CD4-positive, alpha-beta T cell treated with Interleukin-6 for 4 hours (primary cell): ENCODE results near the gene HECTD1.
"Not testable (repeated sequence)": the region's sequence is repeated elsewhere in the genome, so short reads cannot be mapped to it uniquely, and the experiment has no call there.

Source experiments
- DNase-seq: peaks from one replicate; pipeline ENCODE4 v3.0.0-alpha.2; 2020; ENCODE audit warnings: mixed read lengths

HECTD1 gene

GRCh38 chr14:31090883-31091764 lies 116.5 kb downstream of the HECTD1 start:
- DNase-seq: no peak

- DNase-seq: not testable (repeated sequence)
Measured at GRCh38 chr14:31086466-31086865, 121.1 kb downstream of the HECTD1 start.

GRCh38 chr14:31085027-31085426 lies 122.6 kb downstream of the HECTD1 start:
- DNase-seq: no peak

GRCh38 chr14:31084385-31084784 lies 123.2 kb downstream of the HECTD1 start:
- no peak for DNase-seq

DNA sequence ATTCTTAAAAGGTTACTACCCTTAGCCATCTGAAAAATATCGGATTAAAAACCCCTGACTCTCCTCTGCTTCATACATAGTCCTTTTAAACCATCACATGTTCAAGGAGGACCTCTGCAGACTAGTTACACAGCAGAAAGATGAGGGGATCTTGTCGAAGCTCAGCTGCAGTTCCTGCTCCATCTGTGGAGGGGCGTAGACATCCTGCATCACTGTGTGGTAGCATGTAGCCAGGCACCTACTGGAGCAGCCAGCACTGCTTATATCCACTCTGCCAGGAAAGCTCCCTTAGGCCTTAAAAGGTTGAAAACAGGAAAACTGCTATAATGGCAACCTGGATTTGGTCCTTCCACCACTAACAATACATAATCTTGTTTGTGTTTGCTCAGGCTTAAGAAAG lies 123.8 kb downstream of the HECTD1 start:
- DNase-seq: no peak

- no peak for DNase-seq
Measured at GRCh38 chr14:31080484-31080883, 127.1 kb downstream of the HECTD1 start.

GRCh38 chr14:31080056-31080455 lies 127.5 kb downstream of the HECTD1 start:
- DNase-seq: no peak

DNA sequence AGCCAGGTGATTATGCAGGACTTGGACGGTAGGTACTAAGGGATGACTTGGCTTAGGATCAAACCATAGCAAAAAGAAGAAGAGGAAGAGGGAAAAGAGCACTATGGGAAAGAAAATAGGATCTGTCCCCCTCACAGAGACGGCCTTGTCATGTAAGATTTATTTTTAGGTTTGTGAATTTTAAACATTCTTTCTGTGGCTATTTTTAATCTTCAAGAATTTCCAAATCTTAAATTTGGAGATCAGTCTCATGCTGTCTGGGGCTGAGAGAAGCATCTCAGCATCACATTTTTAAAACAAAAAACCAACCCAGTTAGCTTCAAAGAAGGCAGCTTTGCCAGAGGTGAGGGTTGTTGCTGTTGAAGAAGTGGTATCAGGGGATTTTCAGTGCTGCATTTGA lies 128.8 kb downstream of the HECTD1 start:
- no peak for DNase-seq

DNA sequence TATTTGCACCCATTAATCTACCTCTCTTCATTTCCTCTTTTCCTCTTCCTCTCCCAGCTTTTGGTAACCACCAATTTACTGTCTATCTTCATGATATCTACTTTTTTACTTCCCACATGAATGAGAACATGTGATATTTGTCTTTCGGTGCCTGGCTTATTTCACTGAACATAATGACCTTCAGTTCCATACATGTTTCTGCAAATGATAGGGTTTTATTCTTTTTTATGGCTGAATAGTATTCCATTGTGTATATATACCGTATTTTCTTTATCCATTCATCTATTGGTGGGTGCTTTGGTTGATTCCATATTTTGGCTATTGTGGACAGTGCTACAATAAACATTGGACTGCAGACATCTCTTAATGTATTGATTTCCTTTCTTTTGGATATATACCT lies 132.4 kb downstream of the HECTD1 start:
- no peak for DNase-seq

DNA sequence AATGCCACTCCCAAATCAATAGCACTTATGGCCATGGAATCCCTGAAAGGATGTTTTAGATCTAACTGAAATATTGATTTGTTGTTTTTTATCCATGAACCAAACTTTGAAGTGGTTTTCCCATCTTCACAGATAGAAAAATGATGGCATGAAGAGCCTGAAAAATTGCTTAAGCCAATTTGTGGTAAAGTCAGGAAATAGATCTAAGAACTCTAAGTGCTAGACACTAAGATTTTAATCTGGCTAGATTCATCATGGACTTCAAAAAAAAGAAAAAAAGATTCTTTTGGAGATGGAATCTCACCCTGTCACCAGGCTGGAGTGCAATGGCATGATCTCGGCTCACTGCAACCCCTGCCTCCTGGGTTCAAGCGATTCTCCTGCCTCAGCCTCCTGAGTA lies 136.4 kb downstream of the HECTD1 start:
- no peak for DNase-seq

- DNase-seq: no peak
Measured at GRCh38 chr14:31070431-31070830, 137.2 kb downstream of the HECTD1 start.

DNA sequence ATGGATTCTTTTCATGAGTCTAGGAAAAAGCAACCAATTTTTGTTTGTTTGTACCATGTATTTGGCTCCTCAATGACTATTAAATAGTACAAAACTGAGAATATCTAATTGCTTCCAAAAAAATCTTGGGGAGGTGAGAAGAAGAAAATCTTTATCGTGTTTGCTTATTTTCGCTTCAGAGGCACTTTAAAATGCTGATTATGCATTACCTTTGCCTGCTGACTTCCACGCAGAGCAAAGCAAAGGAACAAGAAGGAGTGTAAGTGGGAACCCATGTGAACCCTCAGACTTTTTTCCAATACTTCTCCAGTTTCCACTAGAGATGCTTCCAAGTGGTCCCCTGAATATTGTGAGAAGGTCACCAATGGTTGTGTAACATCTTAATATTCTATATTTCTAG lies 138.2 kb downstream of the HECTD1 start:
- no peak for DNase-seq

DNA sequence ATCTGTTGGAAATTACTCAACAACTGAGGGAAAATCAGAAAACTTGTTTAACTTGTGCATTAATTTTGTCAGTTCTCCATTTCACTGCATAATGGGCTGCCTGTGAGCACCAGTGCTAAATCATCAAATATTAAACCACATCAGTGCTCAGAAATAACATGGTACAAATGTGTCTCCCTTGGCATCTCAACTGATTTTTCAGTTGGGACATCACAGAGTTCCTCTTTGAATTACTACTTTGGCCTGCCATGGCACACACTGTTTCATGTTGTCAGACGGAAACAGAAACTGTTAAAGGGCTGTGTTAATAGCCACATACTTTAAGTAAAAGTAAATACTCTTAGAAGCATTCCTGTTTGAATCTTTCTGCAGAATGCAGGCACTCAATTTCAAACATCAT lies 139.4 kb downstream of the HECTD1 start:
- no peak for DNase-seq

- DNase-seq: not testable (repeated sequence)
Measured at GRCh38 chr14:31062908-31063307, 144.7 kb downstream of the HECTD1 start.

- DNase-seq: no peak
Measured at GRCh38 chr14:31060253-31060875, 147.2 kb downstream of the HECTD1 start.

GRCh38 chr14:31059152-31059924 lies 148.3 kb downstream of the HECTD1 start:
- DNase-seq: no peak

DNA sequence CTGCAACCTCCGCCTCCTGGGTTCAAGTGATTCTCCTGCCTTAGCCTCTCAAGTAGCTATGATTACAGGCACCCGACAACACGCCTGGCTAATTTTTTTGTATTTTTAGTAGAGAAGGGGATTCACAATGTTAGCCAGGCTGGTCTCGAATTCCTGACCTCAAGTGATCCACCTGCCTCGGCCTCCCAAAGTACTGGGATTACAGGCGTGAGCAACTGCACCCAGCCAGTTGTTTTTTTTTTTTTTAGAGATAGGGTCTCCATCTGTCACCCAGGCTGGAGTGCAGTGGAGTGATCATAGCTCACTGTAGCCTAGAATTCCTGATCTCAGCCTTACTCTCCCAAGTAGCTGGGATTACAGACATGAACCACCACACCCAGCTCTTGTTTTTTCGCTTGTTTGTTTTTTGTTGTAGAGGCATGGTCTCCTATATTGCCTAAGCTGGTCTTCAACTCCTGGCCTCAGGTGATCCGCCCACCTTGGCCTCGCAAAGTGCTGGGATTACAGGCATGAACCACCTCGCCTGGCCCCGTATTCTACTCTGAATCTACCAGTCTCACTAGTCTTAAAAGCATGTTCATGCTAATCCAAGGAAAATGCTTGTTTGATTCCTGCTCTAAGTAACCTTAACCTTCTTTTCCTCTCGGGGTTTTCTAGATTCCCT lies 149.8 kb downstream of the HECTD1 start:
- DNase-seq: no peak

GRCh38 chr14:31057035-31057434 lies 150.6 kb downstream of the HECTD1 start:
- DNase-seq: no peak

GRCh38 chr14:31052905-31053586 lies 154.5 kb downstream of the HECTD1 start:
- DNase-seq: not testable (repeated sequence)

DNA sequence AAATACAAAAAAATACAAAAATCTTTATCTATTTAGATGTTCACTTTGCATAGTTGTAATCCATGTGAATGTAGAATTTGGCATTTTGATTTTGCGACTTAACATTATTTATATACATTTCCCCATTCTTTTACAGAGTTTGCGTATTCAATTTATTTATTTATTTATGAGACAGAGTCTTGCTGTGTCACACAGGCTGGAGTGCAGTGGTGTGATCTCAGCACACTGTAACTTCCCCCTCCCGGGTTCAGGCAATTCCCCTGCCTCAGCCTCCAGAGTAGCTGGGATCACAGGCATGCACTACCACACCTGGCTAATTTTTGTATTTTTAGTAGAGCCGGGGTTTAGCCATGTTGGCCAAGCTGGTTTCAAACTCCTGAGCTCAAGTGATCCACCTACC lies 156.1 kb downstream of the HECTD1 start:
- DNase-seq: no peak

- DNase-seq: no peak
Measured at GRCh38 chr14:31051023-31051422, 156.6 kb downstream of the HECTD1 start.
